Measurements from ENCODE around the gene BTBD18.

Gene BTBD18

DNA sequence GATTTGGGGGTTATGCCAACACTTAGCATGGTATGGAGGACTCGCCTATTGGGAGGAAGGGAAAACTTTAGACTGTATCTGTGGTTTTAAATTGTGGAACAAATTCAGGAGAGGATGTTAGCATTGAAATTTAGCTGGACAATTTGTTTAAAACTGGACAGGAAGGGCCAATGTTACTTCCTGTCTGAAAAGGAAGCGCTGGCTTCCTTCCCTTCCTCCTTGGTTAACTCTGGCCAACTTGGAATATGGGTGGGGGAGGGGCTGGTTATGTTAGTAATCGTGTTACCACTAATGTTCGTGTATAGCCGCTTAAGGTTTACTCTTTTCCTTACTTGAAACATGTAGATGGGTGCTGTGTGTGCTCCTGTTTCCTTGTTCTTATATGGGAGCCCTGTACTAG lies 23.9 kb upstream of the BTBD18 start:
- no peak for DNase-seq

DNA sequence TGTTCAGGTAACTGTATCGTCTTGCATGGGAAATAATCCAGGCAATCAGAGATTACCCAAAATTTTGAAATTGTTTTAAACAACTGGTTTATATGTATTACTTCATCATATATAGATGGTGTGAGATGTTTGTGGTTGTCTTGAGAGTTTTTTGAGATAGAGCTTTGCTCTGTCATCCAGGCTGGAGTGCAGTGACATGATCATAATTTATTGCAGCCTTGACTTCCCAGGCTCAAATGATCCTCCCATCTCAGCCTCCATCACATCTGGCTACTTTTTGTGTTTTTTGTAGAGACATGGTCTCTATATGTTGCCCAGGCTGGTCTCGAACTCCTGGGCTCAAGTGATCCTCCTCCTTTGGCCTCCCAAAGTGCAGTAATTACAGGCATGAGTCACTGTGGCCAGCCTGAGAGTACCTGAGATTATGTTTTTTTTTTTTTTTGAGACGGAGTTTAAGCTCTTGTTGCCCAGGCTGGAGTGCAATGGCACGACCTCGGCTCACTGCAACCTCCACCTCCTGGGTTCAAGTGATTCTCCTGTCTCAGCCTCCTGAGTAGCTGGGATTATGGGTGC lies 21.5 kb upstream of the BTBD18 start:
- DNase-seq: no peak

DNA sequence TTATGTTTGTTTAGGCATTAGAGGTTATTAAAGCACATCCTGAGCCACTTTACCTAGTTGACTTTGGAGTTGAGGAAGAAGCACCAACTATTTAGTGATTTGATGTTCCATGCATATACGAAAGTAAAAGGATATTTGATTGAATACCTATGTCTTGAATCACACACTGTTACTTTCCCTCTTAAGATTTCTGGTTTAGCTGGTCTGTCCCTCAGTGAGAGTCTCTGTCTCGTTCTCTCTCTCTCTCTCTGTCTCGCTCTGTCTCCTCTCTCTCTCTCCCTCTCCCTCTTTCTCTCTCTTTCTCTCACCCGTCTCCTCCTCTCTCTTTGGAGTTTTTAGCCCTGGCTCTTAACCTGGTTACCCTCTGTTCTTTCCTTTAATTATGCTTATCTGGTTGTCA lies 20.9 kb upstream of the BTBD18 start:
- no peak for DNase-seq

DNA sequence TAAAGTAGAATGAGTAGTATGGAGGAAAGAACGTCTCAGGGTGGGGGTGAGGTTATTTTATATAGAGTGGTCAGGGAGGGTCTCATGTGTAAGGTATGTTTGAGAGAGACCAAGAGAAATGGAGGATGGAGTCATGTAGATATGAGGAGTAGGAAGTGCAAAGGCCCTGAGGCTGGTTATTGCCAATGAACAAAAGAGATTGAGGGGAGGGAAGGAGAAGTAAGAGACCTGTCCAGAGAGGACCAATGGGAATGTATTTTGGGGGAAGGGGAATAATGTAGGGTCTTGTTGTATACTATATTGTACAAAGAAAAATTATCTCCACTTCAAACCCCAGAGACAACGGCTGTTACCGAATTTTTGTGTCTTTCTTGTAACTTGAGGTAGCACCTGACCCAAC lies 19.7 kb upstream of the BTBD18 start:
- DNase-seq: no peak

DNA sequence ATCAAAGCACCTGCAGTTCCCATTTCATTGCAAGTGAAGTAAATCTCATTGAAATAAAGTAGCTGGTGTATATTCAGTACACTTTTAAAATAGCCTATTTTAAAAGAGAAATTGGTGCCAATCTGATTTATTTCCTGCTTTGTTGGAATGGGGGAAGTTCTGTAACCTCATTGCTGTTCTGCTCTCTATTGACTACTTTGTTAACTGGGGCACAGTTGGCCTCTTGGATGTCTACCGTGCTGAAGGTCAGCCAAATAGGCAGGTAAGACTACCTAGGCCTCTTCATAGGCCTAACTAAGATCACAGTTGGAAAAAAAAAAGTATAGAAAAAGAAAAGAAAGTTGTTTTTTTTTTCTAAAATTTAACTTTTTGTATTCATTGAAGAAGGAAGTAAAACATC lies 19.2 kb upstream of the BTBD18 start:
- DNase-seq: no peak

DNA sequence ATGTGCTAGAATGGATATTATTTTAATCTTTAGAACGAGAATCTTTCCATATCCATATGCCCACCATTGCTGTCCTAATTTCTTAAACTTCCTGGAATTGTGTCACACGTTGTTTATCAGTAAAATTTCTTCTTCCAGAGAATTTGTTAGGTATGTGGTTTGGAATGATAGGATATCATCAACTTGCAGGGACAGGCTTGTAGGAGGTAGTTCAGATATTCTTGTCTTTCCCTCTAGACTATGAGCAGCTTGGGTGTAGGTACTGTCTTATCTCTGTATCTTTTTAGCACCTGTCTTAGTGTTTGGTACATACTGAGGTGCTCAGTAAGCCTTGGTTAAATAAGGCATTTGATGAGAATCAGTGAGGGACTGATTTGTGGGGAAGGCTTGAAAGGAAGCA lies 13.4 kb upstream of the BTBD18 start:
- no peak for DNase-seq

DNA sequence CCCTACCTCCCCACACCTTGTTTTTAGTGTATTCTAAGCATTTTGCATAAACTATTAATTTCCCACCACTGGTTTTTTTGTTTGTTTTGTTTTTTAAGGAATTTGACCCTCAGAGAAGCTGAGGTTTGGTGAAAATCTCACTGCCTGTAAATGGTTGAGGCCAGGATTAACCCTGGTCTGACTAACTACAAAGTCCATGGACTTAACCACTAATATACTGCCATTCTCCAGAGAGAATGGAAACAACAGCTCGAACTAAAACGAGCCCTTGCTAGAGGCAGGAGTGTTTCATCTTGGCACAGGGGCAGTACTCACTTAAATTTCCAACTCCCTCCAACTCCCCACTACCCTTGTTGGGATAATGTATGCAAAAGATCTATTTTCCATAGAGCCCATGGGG lies 12.9 kb upstream of the BTBD18 start:
- no peak for DNase-seq

DNA sequence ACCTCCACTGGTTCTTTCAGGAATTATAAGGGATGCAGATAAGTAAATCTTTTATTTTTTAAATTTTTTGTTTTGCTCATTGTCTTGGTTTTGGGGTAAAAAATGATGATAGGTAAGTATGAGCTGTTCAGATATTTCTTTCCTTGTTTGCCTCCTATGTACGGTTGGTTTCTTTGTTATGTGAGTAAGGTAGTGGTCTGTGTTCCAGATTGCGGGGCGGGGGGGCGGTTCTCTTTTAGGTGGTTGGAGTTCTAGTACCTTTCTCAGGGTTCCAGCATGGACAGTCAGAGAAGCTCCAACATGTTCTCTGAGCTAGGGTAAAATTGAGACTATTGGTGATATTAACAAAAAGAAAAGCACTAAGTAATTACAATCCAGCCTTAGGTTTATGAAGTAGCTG lies 12.4 kb upstream of the BTBD18 start:
- DNase-seq: no peak

DNA sequence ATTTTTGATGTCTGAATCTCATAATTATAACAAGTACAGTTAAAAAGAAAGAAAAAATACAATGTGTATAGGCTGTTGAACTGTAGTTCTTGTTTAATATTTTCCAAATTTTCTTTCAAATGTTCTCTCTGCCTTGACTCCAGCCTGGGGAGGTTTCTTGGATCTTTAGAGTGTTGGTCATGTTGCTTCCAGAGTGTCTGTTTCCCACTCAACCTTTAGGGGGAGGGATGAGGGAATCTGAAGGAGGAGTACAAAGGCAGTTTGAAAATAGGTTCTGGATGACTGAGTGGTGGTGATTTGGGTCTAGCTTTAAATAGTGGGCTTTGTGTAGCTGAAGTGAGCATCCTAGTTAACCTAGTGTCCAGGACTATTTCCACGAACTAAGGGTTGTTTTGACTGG lies 11.9 kb upstream of the BTBD18 start:
- no peak for DNase-seq

DNA sequence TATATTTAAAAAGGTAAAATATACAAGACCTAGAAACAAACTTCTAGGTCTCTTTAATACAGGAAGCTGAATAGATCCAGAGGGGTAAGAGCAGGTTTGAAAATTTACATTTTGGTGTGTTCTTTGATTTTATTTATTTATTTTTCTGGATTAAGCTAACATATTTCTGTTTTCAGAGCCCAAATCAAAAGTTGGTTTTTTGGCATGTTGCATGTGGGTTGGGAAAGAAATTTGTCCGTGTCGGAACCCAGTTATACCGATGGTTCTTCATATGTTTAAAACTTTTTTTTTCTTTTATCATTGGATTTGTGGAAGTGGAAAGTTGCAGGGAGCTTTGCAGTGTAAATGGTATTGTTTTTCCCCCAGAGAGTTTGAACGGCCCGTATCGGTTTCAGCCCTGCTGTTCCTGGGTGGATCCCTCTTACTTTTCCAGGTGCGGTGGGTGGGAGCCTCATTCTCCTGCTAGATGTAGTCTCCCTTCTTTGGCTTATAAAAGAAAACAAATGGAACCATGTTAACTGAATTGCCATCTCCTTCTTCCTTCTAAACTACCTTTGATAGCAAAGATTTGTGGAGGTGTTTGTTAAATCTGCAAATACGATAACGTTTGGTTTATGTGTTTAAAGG lies 10.7 kb upstream of the BTBD18 start:
- DNase-seq: no peak

DNA sequence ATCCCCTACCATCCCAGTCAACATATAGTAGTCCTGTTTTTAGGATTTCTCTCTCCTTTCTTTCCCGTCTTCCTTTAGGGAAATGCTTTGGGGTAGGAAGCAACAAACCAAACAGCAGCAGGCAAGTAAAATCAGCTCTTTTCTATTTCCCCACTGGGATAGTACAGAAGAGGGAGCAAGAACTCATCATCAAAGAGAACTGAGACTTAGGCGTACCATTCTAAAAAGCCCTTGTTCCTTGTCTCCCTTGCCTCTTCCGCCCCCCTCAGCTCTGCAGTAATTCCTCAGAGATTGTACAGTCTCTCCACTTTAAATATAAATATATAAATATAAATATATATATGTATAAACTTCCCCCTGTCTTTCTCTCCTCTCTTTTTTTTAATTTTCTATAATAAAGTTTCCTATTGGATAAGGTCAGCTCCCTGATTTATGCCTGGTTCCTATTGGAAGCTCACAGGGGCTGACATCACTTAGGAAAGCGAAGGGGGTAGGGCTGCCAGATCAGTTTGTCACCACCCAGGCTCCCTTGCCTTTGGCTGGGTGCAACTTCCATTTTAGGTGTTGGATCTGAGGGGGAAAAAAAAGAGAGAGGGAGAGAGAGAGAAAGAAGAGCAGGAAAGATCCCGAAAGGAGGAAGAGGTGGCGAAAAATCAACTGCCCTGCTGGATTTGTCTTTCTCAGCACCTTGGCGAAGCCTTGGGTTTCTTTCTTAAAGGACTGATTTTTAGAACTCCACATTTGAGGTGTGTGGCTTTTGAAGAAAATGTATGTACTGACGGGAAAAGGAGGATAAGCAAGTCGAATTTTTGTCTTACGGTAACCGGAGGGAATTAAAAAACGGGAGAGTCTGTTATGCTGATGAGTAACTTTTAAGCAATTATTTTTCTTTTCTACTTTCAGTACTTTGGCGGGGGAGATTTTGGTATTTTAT lies 9.9 kb upstream of the BTBD18 start, which contains the start of gene CTNND1:
TSS of gene CTNND1 (plus strand) at position 502 of the 934 bp plus-strand sequence. CDS start 29,677 bp downstream, outside the sequence.
- DNase-seq: no peak

DNA sequence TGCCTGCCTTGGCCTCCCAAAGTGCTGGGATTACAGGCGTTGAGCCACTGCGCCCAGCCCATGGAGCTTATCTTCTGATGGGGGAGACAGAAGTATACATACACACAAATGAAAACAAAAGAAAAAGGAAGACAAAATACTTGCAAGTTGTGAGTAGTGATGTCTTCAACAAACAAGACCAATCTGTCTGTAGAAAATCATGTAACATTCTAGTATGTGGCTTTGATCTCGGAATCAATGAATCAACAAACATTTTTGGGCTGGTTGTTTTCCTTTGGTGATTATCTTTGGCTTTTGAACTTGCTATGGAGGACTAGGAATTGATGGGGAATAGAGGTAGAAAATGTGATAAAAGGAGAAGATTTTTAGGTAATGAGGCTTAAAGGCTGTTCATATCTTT lies 6.6 kb upstream of the BTBD18 start:
- DNase-seq: no peak

DNA sequence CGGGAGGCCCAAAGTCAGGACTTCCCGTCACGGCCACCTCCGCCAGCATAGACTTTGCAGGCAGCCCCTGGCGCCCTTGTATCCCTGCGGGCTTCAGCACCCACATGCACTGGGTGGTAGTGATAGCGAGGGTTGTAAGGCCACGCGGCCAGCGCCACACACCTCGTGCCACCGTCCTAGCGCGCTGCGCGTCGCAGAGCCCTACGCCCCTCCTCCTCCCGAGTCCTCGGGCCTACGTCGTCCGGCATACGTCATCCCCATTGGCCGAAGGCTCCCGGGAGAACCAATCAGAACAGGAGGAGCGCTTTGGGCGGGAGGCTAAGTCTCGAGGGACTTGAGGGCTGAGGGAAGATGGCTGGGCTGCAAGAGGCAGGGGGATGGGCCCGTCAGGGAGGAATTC lies 1.3 kb upstream of the BTBD18 start:
- no peak for DNase-seq

DNA sequence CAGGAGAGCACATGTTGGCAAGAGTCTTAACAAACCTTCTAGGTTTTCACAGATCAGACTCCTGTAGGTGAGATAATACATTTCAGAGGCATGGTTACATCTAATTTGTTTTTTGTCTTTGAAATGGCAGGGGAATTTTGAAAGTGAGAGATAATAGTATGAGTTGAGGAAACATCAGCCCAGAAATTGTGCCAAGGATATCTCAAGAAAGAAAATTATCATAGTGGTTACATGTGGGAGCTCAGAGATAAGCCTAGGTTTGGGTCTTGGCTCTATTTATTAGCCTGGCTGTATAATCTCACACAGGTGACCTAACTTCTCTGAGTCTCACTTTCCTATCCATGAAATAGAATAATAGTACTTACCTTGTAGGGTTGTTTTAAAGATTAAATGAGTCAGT lies 443 bp downstream of the BTBD18 start:
- DNase-seq: no peak

DNA sequence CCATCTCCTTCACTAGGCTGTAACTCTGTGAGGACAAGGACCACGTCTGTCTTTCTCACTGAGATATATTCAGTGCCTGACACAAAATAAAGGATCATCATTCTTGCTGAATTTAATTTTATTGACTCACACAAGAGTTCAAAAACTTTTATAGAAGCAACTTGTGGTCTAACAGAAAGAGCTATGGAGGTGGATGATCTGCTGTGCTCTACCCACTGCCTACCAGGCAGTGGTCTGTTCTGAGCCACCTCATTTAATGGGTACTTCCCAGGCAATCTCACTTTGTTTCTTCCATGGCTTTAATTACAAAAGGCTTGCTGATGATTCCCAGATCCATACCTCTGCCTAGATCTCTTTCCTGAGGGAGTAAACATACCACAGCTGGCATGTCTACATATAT lies 4.7 kb downstream of the BTBD18 start:
- DNase-seq: no peak

DNA sequence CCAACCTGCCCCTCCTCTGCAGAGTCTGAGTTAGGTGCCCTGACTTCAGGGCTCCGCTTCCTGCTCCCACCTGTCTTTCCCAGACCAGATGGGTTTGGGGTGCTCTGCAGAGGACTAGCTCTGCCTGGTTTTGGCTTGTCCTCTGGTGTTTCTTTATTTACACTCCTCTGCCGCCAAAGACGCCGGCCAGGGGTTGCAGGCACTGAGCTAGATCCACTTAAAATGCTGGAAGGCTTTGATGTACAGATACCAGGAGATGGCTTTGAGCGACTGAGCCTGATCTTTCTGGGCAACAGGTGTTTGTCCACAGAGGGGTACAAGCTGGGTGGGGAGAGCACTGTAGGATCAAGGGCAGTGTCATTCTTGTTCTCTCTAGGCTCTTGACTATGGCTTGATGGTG lies 6.4 kb downstream of the BTBD18 start:
- no peak for DNase-seq

DNA sequence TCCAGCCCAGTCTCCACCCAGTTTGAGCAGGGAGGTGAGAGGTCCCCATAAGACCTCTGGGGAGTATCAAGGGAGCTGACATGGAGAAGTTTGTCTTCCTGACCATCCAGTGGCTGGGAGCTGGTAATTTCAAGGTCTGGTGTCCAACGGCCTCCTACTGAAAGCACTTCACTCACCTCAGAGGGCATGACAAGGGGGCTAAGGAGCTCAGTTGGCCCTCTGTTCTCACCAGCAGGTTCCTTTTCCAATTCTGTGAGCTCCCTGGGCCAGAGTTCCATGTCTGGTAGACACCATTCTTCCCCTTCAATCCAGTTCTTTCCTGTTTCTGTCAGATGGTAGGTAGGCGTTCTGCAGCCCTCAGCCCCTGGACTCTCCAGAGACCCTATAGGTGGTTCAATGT lies 7.3 kb downstream of the BTBD18 start:
- DNase-seq: no peak

DNA sequence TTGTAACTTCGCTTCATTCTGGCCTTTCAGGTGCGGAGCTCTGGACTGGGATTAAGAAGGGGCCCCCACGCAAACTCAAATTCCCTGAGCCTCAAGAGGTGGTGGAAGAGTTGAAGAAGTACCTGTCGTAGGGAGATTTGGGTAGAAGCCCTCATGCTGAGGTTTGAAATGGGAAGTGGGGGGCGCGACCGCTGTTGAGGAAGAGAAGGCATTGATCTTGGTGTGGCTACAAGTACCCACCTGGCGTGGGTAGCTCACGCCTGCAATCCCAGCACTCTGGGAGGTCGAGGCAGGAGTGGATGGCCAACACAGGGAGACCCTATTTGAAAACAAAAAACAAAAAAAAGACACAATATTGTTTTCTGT lies 9.5 kb downstream of the BTBD18 start:
- no peak for DNase-seq

DNA sequence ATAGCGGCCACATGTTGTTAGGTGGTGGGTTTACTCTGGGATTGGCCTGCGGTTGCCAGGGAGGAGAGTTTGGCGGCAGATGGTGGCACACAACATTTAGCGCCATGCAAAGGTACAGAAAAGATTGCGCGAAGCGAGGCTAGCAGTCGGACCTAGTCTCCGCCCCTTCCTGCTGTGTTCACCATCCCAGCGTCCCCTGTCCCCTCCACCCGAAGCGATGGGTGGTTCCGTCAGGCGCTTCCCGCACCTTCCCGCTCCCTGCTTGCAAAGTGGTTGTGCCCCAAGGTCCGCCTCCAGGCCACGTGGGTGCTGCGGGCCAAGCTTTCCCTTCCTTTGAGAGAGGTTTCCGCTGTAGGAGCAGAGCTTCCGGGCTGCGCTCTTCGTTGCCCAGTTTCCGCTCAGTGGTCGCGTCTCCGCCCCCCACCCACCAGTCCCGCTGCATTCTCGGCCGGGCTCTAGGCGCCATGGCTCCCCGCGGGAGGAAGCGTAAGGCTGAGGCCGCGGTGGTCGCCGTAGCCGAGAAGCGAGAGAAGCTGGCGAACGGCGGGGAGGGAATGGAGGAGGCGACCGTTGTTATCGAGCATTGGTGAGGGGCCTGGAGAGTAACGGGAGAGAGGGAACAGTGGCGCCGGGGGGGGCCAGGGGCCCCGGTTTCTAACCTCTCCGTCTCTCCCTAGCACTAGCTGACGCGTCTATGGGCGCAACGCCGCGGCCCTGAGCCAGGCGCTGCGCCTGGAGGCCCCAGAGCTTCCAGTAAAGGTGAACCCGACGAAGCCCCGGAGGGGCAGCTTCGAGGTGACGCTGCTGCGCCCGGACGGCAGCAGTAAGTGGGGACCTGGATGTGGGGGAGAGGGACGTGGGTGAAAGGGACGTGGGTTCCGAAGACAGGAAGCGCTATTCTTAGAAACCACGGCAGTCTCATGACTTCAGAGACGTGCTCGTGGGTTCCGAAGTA lies 10.2 kb downstream of the BTBD18 start, which contains the start of gene SELENOH:
TSS of gene SELENOH (plus strand) at position 360 of the 955 bp plus-strand sequence. CDS start at position 465, 105 bp downstream.
- peak; percentile 87 for DNase-seq

DNA sequence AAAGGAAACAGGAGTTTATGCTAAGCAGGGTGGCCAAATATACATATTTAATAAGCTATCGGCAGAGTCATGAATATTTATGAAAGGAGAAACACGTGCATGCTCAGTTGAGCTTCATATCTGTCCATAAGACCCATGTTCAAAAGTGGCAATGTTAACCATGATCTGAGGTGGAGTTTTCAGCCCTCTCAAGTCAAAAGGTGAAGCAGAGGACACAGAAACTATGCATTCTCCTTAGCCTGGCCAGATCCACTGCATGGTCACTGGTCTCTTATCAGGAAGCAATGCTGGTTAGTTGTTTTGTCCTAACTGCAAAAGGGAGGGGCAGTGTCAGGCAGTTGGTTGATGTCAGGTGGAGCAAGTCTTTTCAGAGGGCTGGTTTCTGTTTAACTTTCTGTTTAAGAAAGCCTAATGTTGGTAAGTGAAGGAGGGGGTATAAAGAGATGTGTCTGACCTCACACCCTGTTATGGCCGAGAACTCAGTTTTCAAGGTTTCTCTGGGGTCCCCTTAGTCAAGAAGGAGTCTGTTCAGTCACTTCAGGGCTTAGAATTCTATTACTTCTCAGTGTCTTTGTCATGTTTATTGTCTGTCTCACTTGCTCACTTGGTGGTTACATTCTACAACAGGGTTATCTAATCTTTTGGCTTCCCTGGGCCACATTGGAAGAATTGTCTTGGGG lies 15.9 kb downstream of the BTBD18 start:
- no peak for DNase-seq

DNA sequence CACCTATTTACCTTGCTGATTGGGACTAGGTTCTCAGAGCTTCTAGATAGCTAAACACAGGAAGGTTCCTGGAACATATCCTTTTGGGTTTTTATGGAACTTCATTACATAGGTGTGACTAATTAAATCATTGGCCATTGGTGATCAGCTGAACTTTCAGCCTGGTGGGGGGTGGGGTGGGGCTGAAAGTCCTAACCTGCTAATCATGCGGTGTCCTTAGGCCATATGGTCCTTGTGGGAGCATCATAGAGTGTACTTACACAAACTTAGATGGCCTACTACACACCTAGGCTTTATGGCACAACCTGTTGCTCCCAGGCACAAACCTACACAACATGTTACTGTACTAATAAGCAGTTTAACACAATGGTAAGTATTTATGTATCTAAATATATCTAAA lies 19.0 kb downstream of the BTBD18 start:
- no peak for DNase-seq

DNA sequence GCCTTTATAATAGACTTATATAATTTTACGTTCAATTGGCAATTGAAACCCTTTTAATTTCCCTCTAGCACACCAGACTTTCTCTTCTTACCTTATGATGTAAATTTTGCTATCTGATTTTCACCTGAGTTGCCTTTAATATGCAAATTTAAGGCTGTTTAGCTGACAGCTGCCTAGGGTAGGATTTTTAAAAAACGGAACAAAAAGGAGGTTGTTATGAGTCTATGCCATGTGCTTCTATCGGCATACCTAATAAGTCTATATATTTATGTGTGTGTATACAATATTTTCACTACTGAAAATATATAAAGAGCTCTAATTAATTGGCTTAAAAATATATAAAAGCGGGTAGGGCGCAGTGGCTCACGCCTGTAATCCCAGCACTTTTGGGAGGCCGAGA lies 22.1 kb downstream of the BTBD18 start:
- no peak for DNase-seq
